NCI-H446 treated with DMSO at 0.1 percent for 48 hours (cell line): ENCODE measurements around the gene DRAXIN.

Experiments used
- DNase-seq: peaks from one replicate; lab custom pipeline; 2025; lab: John Stamatoyannopoulos, UW

Gene DRAXIN

GRCh38 chr1:11736746-11737639 is 45.5 kb downstream of the DRAXIN start:
- no peak for DNase-seq

DNA sequence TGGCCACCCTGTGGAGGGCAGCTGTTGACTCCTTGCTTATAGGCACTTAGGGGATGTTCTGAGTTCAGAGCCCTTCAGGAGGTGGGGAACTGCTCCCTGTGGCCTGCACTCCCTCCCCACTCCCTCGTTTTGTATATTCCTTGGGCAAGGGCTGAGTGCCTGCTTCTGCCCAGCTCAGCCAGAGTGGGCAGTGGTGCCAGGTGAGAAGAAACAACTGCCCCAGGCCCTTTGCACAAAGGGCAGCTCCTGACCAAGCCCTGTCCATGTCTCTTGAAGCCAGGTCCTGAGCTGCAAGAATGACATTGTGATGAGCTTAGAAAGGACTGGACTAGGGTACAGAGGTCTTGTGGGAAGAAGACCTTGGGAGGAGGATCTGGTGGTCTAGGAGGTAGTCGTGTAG is 46.6 kb downstream of the DRAXIN start:
- DNase-seq = no peak

- DNase-seq = no peak
Measured at GRCh38 chr1:11738783-11739182, 47.3 kb downstream of the DRAXIN start.

DNA sequence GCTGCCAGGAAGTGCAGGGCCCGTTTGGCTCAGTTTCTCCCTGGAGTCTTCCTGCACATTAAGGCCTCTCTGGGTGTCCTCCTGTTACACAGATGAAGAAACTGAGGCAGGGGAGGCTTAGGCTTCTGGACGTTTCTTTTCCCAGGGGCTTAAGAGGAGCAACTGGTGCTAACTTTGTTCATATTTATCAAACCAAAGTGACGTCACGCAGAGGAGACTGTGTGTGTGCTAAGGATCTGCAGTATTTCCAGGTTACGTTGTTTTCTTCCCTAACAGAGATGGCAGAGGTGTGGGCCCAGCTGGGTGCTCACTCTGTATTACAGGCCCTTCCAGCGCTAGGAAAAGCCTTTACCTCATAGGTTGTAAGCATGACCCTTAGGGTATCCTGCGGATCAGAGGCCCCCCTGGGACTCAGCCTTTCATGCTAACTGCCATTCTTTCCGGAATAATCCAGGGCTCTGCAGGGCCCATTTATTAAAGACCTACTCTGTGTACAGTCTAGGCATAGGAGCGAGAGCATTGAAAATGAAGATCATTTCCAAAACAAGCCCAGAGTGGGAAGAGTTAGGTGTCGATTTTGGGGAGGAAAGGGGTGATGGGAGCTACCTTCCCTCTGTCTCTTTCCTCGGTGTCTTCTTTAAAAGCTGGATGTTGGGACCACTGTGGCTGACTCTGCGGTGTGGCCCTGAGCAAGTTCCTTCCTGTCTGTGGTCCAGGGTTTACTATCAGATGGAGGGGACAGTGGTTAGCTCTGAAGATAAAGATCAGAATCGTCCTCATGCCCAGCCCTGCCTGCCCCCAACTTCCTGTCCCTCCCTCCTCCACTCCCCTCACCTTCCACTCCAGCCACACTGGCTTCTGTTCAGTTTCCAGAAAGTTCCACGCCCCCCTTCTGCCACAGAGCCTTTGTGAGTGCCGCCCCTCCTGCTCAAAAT is 49.0 kb downstream of the DRAXIN start:
- no peak for DNase-seq

- DNase-seq = no peak
Measured at GRCh38 chr1:11741482-11741881, 50.0 kb downstream of the DRAXIN start.

- DNase-seq = no peak
Measured at GRCh38 chr1:11741919-11742558, 50.5 kb downstream of the DRAXIN start.

DNA sequence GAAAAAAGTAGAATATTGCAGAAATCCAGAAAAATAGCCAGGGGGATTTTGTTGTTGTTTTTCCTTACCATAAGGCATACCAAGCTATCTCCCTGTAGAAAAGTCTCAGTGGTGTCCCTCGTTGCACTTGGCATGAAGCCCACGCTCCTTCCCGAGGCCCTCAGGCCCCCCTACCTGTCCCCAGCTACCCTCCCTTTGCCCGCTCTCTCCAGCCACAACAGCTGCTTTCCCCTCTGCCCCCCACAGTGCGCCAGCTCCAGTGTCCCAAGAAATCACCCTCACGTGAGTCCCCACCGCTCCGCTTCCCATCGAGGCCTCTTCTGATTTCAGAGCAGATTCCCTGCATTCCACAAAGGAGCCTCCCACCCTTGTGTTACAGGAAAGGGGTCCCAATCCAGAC is 52.8 kb downstream of the DRAXIN start:
- no peak for DNase-seq

GRCh38 chr1:11746092-11746491 is 54.6 kb downstream of the DRAXIN start:
- DNase-seq = no peak

DNA sequence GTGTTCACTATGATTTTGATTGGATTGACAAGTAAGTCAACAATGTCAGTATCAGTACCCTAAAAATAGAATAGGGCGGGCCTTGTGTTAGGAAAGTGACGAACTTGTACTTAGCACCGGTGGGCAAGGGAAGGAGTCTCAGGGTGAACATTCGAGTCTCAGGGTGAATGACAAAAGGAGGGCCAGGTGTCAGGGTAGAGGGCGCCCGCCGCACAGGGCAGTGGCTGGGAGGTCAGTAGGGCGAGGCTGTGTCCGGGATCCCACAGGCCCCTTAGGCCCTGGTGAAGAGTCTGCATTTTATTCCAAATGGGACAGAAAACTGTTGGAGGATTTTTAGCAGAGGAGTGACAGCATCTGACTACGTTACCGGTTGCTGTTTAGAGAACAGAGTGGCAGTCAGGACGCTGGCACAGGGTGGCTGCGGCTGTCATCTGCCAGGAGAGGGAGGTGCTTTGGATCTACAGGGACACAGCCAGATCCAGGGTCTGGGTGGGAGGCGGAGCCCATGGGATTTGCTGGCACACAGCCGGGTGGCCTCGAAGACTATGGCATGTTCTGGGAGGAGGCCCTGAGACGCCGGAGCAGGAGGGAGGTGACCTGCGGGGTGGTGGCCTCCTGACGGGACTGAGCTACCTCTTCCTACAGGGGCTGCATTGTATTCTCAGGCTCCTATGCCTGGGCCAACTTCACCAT is 55.4 kb downstream of the DRAXIN start:
- no peak for DNase-seq

GRCh38 chr1:11748294-11749202 is 57.0 kb downstream of the DRAXIN start:
- no peak for DNase-seq

DNA sequence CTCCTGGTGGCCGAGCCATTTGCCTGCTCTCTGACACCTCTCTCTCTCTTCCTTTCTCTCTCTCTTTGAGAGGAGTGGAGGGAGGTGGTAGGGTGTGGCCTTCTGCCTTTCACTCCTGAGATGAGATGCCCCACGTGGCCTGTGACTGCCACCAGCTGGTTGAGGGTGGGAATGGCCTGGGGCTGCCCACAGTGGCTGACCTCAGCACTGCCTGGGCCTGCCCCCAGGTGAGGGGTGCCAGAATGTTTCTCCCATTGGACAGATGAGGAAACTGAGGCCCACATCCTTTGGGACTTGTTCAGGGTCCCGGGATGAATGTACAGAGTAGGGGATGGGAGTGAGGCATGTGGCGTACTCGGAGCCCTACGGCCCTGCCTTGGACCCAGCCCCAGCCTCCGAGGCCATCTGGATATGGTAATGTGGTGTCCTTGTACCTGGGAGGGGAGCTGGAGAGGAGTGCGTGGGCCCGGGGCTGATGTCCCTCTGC is 57.7 kb downstream of the DRAXIN start:
- no peak for DNase-seq

GRCh38 chr1:11749996-11750395 is 58.5 kb downstream of the DRAXIN start:
- DNase-seq = no peak

GRCh38 chr1:11751087-11751486 is 59.6 kb downstream of the DRAXIN start:
- no peak for DNase-seq

DNA sequence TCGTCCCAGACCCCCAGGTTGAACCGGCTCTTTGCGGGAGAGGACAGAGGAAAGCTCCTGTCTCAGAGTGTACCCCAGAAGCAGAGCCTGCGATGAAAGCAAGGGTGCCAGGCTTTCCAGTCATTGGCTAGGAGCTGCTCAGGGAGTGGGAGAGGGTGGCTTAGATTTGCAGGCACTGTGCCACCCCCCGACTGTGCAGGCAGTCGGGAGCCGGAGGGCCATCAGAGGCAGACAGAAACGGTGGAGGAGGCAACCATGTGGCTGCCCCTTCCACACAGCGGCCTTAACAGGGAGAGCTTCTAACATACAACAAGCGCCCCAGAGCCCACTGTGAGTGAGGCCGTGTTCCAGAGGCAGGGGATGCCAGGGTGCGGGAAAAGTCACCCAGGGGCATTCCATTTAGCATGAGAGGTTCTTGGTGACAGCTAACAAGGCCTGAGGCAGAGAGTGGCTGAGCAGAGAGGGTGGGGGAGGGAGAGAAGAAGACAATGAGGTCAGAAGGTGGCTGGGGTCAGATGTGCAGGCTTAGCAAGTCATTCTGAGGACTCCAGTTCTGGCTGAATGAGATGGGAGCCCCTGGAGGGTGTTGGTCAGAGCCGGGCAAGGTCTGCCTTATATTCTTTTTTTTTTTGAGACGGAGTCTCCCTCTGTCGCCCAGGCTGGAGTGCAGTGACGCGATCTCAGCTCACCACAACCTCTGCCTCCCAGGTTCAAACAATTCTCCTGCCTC is 61.0 kb downstream of the DRAXIN start:
- DNase-seq = no peak

DNA sequence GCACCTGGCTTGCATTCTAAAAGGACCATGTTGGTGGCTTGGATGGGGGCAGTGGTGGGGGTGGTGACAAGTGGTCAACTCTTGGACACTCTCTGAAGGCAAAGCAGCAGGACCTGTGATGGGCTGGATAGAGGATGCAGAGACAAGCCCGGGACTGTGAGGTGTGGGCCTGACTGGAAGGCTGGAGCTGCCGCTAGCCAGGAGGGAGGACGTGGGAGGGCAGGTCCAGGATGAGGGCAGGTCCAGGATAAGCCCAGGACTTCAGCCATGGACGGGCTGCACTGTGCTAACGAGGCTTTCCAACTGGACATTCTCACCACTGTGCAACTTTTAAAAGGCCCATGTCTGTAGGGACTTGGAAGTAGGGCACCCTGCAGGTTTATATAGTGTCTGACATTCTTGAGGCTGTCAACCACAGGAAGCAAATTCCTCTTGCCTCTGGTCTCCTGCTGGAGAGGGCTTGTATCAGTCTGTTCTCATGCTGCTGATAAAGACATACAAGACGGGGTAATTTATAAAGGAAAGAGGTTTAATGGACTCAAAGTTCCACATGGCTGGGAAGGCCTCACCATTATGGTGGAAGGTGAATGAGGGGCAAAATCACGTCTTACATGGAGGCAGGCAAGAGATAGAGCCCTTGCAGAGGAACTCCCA is 62.2 kb downstream of the DRAXIN start:
- no peak for DNase-seq

DNA sequence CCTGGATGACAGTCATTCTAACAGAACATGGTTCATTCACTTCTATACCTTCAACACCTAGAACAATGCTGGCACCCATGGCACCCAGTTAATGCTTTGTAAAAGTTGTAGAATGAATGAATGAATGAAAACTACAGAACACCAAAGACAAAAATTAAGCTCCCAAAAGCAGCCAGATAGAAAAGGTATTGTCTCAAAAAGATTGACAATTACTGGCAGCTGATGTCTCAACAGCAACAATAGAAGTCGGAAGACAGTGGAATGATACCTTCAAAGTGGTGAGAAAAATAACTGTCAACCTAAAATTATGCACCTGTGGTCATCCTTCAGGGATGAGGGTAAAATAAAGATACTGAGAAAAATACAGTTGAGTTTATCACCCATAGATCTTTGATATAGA is 65.5 kb downstream of the DRAXIN start:
- DNase-seq = no peak

GRCh38 chr1:11759791-11760190 is 68.3 kb downstream of the DRAXIN start:
- DNase-seq = no peak

GRCh38 chr1:11761285-11761684 is 69.8 kb downstream of the DRAXIN start:
- DNase-seq = no peak

DNA sequence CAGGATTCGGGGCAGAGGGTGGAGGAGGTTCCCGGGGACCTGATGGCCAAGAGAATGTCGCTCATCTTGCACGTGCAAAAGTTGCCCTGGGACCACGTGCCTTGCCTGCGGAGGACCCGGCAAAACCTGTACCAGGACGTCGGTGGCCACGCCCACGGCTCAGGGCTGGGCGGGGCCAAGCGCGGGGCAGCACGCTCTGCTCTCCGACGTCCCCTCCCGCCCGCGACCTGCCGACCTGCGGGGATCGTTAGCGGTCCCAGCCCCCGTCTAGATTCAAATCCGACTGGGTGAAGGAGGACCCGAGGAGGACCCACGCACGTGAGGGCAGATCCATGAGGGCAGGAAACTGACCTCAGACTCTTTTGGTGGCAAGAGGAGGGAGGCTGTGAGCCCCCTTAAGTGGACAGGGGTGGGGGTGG is 70.5 kb downstream of the DRAXIN start, which contains the start of gene C1orf167:
Gene C1orf167 (plus strand): TSS at position 206 of the 419 bp plus-strand sequence. CDS start 2,208 bp downstream, outside the sequence.
- DNase-seq = no peak
